Activated CD8-positive, alpha-beta memory T cell treated with anti-CD3 and anti-CD28 coated beads for 48 hours (primary cell): Measurements from ENCODE around the gene WFDC5.

ENCODE experiments used
- DNase-seq, 3 experiments: peaks; one replicate each; pipeline ENCODE4 v3.0.0-alpha.2; 2020; ENCODE audit warnings: low read depth in 2 of 3, low spot score in 2 of 3

WFDC5 gene

GRCh38 chr20:45115829-45116228 is 855 bp upstream of the WFDC5 start:
- no peak for DNase-seq

- DNase-seq, result no peak
Observed at GRCh38 chr20:45115386-45115774, 406 bp upstream of the WFDC5 start.

- no peak for DNase-seq
Observed at GRCh38 chr20:45113865-45114264, 1.1 kb downstream of the WFDC5 start.

GRCh38 chr20:45112754-45113153 is 2.2 kb downstream of the WFDC5 start:
- no peak for DNase-seq

GRCh38 chr20:45111799-45112471 is 3.0 kb downstream of the WFDC5 start:
- DNase-seq, result no peak

GRCh38 chr20:45111285-45111684 is 3.7 kb downstream of the WFDC5 start:
- no peak for DNase-seq

- no peak for DNase-seq
Observed at GRCh38 chr20:45110301-45110700, 4.7 kb downstream of the WFDC5 start.

- no peak for DNase-seq
Observed at GRCh38 chr20:45109634-45110033, 5.3 kb downstream of the WFDC5 start.

GRCh38 chr20:45105317-45105716 is 9.7 kb downstream of the WFDC5 start:
- DNase-seq, result no peak

- DNase-seq, result no peak
Observed at GRCh38 chr20:45104786-45105185, 10.2 kb downstream of the WFDC5 start.

GRCh38 chr20:45103072-45103471 is 11.9 kb downstream of the WFDC5 start:
- no peak for DNase-seq

GRCh38 chr20:45101333-45101850 is 13.6 kb downstream of the WFDC5 start:
- no peak for DNase-seq

GRCh38 chr20:45100563-45101245 is 14.3 kb downstream of the WFDC5 start, which contains the start of gene KCNS1:
Gene KCNS1, minus strand, starts transcription at chr20:45101127. Its CDS starts 1,891 bp downstream, at chr20:45099236.
- no peak for DNase-seq

GRCh38 chr20:45098103-45098773 is 16.7 kb downstream of the WFDC5 start:
- no peak for DNase-seq

- DNase-seq, result peak in 2 of 3 experiments; percentile 16 to 18
Observed at GRCh38 chr20:45097485-45098102, 17.4 kb downstream of the WFDC5 start.

GRCh38 chr20:45096781-45097180 is 18.2 kb downstream of the WFDC5 start:
- no peak for DNase-seq

GRCh38 chr20:45095805-45096238 is 19.2 kb downstream of the WFDC5 start:
- DNase-seq, result peak in 2 of 3 experiments; percentile 12 to 16

- DNase-seq, result no peak
Observed at GRCh38 chr20:45094864-45095574, 20.0 kb downstream of the WFDC5 start.

- no peak for DNase-seq
Observed at GRCh38 chr20:45094201-45094600, 20.8 kb downstream of the WFDC5 start.

GRCh38 chr20:45092898-45093297 is 22.1 kb downstream of the WFDC5 start:
- DNase-seq, result no peak

- DNase-seq, result no peak
Observed at GRCh38 chr20:45091366-45091765, 23.6 kb downstream of the WFDC5 start.
